GM21390 (cell line): ENCODE data around the gene NT5DC1.

Source experiments
- ATAC-seq: cut with Tn5 transposase; IDR thresholded peaks from one replicate; pipeline ENCODE4 v1.9.1; 2021; ENCODE audit not compliant: unreplicated experiment

Gene NT5DC1

GRCh38 chr6:116190550-116190949 is 89.9 kb downstream of the NT5DC1 start:
- no peak for ATAC-seq

- ATAC-seq: no peak
Measured at GRCh38 chr6:116191881-116192280, 91.2 kb downstream of the NT5DC1 start.

- no peak for ATAC-seq
Measured at GRCh38 chr6:116192786-116193185, 92.1 kb downstream of the NT5DC1 start.

DNA sequence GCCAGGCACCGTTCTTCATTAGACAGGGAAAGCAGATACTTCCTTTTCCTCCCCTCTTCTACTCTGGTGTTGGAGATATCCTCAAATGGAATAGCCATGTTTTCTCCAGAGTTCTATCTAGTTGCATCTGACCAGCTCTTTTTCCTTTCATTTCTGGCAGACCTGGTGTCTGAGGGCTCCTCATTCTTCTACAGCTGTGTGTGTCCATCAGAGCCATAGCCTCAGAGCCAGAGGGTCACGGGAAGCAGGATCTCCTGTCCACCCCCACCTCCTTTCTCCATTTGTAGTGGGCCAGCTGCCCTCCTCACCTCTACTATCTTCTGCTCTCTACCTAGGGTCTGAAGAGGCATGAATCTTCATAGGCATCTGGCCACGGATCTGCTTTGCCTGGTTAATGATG is 96.2 kb downstream of the NT5DC1 start:
- ATAC-seq: no peak

GRCh38 chr6:116200619-116201249 is 100.1 kb downstream of the NT5DC1 start:
- ATAC-seq: no peak

DNA sequence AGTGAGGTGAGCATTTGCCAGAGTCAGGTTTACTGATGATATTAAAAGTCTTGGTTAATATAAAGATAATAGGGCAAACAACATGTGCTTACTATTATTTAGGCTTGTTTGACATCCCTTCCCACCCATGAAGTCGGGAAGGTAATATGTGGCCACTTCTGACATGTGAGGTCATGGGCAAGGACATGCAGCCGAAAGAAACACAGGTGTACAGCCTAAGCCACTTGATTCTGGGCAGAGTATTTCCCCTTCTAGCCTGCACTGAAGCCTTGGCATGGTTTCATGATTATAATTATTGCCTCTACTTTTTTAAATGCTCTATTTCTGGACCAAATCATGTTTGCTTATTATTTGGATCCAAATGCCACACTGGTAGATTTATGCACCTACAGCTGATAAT is 100.9 kb downstream of the NT5DC1 start:
- ATAC-seq: no peak

- no peak for ATAC-seq
Measured at GRCh38 chr6:116205281-116205680, 104.6 kb downstream of the NT5DC1 start.

- ATAC-seq: no peak
Measured at GRCh38 chr6:116206231-116206903, 105.7 kb downstream of the NT5DC1 start.

DNA sequence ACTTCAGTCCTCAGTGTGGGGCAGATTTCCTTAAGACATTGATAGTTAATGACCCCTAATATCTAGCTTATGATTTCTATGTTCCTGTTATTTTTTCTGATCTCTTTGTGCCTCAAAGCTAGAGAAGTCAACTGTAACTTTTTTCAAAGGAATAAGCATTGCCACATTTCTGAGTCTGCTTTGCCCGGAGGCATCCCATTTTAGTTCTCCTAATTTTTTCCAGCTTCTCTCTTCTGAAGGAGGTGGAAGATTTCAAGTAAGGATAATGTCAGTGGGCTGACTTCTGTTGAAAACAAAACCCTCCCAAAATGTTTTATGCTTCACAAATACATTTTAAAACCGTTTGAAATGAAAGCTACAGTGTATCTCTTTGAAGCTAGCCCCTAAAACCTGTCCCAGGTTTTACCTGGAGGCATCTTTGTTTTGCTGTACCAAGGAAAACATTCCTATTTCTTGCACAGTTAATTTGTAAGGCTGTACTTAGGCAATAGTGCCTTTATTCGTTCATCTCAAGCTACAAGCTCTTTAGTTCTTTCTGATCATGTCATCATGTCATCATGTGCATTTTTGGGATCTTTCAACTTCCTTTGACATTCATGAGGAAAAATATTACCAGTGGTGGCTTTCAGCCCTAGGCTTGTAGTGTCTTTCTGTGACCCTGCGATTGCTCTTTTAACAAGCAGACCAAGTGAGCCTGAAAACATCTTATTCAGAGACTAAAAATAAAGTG is 107.6 kb downstream of the NT5DC1 start:
- ATAC-seq: no peak

GRCh38 chr6:116210316-116210715 is 109.7 kb downstream of the NT5DC1 start:
- ATAC-seq: no peak

DNA sequence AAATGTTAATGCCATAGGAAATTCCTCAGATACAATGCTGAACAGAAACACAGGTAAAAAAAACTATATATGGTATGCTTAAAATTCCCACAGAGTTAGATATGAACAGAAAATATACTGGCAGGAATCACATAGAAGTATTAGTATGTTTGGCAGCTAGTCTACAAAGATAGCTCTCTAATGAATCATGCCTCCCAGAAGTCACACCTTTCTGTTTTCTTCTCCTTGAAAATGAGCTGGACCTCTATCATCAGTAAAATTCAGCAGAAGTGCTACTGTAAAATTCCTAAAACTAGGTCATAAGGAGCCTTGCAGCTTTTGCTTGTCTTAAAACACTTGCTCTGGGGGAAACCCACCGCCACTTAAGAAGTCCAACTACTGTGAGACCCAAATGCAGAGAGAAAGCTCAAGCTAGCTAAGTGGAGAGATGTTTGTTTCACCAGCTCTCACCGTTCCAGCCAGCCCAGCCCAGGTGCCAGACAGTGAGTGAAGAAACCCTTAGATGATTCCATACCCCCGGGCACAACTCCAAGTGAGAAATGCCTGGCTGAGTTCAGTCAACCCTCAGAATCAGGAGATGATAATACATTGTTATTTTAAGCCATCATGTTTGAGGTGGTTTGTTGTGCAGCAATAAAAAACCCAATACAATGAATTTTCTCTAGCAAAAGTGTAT is 110.2 kb downstream of the NT5DC1 start:
- no peak for ATAC-seq

DNA sequence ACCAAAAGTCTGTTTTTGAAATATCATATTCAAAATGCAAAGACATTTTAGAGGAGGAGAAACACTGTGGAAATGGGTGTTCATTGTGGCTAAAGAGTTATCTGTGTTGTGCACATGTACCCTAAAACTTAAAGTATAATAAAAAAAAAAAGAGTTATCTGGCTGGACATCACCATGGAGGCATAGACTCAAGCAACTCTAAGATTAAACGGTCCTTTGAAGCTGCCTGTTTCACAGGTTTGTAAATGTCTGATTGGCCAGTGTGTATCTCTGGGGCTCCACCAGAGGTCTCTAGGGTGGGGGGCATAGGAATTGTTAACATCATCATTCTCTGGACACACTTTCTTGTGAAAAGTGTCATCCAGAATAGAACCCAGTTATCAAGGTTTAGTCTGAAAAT is 114.0 kb downstream of the NT5DC1 start:
- ATAC-seq: no peak

- no peak for ATAC-seq
Measured at GRCh38 chr6:116215414-116215813, 114.8 kb downstream of the NT5DC1 start.

DNA sequence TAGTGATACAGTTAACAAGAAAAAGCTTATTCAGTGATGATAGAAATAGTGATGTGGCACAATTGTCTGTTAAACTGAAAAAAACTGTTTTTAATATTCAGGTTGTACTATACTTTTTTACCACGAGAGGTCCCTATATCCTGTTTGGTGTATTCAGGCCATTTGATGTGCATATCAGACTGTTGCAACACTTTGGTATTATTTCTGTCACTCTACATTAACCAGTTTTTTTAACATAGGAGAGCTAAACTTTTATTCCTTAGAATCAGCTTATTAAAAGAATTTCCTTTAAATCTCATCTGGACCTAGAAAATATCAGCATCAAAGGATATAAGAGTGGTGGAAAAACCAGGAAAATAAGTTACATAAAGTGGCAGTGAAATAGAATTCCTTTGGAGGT is 116.4 kb downstream of the NT5DC1 start:
- ATAC-seq: peak; percentile 50

GRCh38 chr6:116218172-116218633 is 117.5 kb downstream of the NT5DC1 start:
- ATAC-seq: no peak

DNA sequence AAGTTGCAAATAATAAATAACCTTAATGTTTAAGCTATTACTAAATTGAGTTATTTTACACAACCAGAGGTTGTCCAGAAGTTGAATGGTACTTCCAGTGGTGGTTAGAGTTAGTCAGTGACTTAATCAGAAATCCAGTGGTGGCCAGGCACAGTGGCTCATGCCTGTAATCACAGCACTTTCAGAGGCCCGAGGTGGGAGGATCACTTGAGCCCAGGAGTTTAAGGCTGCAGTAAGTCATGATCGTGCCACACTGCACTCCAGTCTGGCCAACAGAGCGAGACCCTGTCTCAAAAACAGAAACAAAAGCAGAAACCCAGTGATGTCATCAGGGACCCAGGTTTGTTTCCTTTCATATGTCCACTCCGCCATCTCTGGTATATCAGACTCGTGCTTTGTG is 118.2 kb downstream of the NT5DC1 start:
- no peak for ATAC-seq

GRCh38 chr6:116221067-116221466 is 120.4 kb downstream of the NT5DC1 start:
- no peak for ATAC-seq

DNA sequence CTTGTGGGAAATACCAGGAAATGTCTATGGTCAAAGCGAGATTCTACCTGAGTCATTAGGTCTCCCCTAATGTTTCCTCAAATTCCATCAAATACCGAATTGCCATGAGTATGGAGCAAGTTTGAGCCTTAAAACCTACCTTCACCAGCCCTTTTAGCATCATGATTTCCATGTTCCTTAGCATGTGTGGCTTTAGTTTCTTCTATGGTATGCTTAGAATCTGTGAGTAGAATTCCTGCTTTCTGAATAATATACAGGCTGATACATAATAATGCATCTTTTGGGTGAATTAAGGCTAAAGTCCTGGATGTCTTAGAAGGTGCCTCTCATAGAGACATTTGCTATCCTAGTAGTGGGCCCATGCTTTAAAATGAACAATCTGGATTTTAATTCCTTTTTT is 121.3 kb downstream of the NT5DC1 start:
- ATAC-seq: no peak

DNA sequence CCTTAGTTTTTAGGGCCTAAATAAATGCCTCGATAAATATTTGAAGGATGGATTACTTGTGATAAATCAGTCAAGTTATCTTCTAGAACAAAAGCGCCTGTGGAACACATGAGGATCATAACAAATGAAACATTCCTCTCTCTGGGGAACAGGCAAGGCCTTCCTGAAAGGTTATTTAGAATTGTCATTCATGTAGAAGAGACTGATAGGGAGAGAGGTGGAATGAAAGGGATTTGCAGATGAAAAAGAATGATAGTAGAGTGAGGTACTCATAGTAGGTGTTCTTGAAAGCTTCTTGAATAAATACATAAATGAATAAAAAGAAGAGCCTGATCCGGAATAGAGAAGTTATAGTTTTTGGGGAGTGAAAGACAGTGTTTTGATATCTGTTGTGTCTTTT is 122.7 kb downstream of the NT5DC1 start:
- ATAC-seq: no peak

GRCh38 chr6:116229287-116229913 is 128.7 kb downstream of the NT5DC1 start:
- ATAC-seq: no peak

DNA sequence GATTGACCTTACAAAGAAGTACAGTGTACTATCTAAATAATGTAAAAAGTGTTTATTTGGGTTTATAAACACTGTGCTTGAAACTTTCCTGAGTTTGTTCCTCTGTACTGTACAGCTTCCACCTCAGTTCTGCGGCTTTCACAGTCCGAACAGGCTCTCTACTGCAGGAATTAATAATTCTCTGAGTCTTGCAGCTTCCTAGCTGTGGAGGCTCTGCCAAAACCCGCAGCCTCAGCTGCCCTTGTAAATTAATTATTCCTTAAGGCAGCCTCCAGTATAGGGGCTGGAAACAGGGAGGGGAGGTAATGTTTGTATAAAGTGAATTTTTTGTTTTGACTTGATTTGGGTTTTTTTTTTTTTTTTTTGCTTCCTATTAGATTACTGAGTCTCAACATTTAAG is 134.0 kb downstream of the NT5DC1 start:
- no peak for ATAC-seq
